Fibroblast of pulmonary artery (primary cell): ENCODE results near the gene LCP1.

ENCODE experiments used
- DNase-seq: peaks from one replicate; pipeline ENCODE4 v3.0.0-alpha.2; 2010; ENCODE audit warnings: low read depth
- H3K4me3 ChIP-seq: replicated peaks from 2 replicates; pipeline ENCODE4 v1.5.1; 2011; ENCODE audit warnings: low read depth, mild to moderate bottlenecking, control low read depth, low read length, moderate library complexity
- CTCF ChIP-seq: IDR thresholded peaks from 2 replicates; pipeline ENCODE4 v1.5.1; 2011; ENCODE audit warnings: mild to moderate bottlenecking, control low read depth, low read length, inconsistent platforms; ENCODE audit errors: missing control alignments

The LCP1 gene

GRCh38 chr13:46150134-46150693 is 31.8 kb downstream of the LCP1 start:
- no peak for DNase-seq
- TF ChIP-seq CTCF = no peak
- H3K4me3 ChIP-seq = no peak overlapping the region

- TF ChIP-seq CTCF = no peak
- peak; percentile 24 for DNase-seq
- no peak overlapping the region for H3K4me3 ChIP-seq
Observed at GRCh38 chr13:46149272-46150133, 32.5 kb downstream of the LCP1 start.

GRCh38 chr13:46146898-46147297 is 35.1 kb downstream of the LCP1 start:
- DNase-seq = peak; percentile 19
- peak; percentile 29 for TF ChIP-seq CTCF
- no peak overlapping the region for H3K4me3 ChIP-seq

- no peak overlapping the region for H3K4me3 ChIP-seq
- no peak for TF ChIP-seq CTCF
- DNase-seq = no peak
Observed at GRCh38 chr13:46145950-46146349, 36.0 kb downstream of the LCP1 start.

- DNase-seq = no peak
- no peak for TF ChIP-seq CTCF
- no peak overlapping the region for H3K4me3 ChIP-seq
Observed at GRCh38 chr13:46145135-46145534, 36.8 kb downstream of the LCP1 start.

- TF ChIP-seq CTCF = no peak
- no peak for DNase-seq
- H3K4me3 ChIP-seq = no peak overlapping the region
Observed at GRCh38 chr13:46143184-46143701, 38.7 kb downstream of the LCP1 start.
